Gastroesophageal sphincter (tissue), 3 donors: ENCODE measurements around the gene BRIX1.

Experiments
- CTCF ChIP-seq, 4 experiments: fragments of 200-600 bp in 2 of 4; fragments of 450-650 bp in 2 of 4; sonication (generic) in 1 of 4; IDR thresholded peaks; one replicate each; pipeline ENCODE4 v1.5.1; 2017 to 2019; ENCODE audit warnings: antibody characterized with exemption in 4 of 4, mild to moderate bottlenecking in 2 of 4, moderate library complexity in 2 of 4
- POLR2A ChIP-seq, 2 donors: fragments of 450-650 bp; IDR thresholded peaks; one replicate each; pipeline ENCODE4 v1.6.1; 2017; ENCODE audit warnings: antibody characterized with exemption in 2 of 2, mild to moderate bottlenecking in 2 of 2, moderate library complexity in 1 of 2

- peak; percentile 36 to 62 for TF ChIP-seq POLR2A (IDR thresholded peaks at IDR 0.05)
- TF ChIP-seq CTCF (IDR thresholded peaks at IDR 0.05): no peak
These were observed 14.4 kb downstream of the BRIX1 start for GRCh38 chr5:34929720-34930461.
